Astrocyte of the spinal cord (primary cell): ENCODE results near the gene CAMSAP3.
A peak's percentile ranks its signal among the peaks of the same experiment; 100 is the strongest.

Source experiments
- DNase-seq: peaks from one replicate; pipeline ENCODE4 v3.0.0; 2011; ENCODE audit warnings: low read depth, low spot score
- H3K4me3 ChIP-seq: 2 replicates; pipeline ENCODE4 v1.5.1; 2011; ENCODE audit warnings: low read depth, mild to moderate bottlenecking, low read length, moderate library complexity
- CTCF ChIP-seq: IDR thresholded peaks from 2 replicates; pipeline ENCODE4 v1.5.1; 2012; ENCODE audit warnings: low read depth, mild to moderate bottlenecking, low read length, inconsistent platforms
- in situ Hi-C: cut with HindIII; loops from 2 replicates; pipeline ENCODE4 v1.10.0; 2017; ENCODE audit warnings: low sequenced_read_pairs

Gene CAMSAP3

GRCh38 chr19:7595466-7596133 is at the start of gene CAMSAP3:
CAMSAP3 (plus strand) TSS chr19:7595863; CDS start chr19:7596003, 140 bp downstream.
- in situ Hi-C loops = no loop called here
- no peak for DNase-seq
- no peak for TF ChIP-seq CTCF
- H3K4me3 ChIP-seq = peak within 1 kb of the TSS; percentile 7

DNA sequence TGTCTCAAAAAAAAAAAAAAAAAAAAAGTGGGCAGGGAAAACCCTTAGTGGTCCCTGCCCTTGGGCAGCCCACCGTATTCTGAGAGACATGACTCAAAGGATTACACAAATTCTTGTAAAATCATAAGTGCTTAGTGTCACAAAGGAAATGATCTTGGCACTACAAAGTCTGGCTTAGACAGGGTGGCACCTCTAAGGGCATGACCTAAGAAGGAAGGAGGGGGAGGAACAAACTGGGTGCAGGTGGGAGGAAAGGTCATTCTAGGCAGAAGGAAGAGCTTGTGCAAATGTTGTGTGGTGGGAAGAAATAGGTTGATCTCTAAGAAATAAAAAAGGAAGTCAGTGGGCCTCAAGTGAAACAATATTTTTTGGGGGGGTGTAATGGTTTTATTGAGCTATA is 49.8 kb upstream of the CAMSAP3 start:
- in situ Hi-C loops = no loop called here
- no peak overlapping the region for H3K4me3 ChIP-seq
- DNase-seq = no peak
- no peak for TF ChIP-seq CTCF

DNA sequence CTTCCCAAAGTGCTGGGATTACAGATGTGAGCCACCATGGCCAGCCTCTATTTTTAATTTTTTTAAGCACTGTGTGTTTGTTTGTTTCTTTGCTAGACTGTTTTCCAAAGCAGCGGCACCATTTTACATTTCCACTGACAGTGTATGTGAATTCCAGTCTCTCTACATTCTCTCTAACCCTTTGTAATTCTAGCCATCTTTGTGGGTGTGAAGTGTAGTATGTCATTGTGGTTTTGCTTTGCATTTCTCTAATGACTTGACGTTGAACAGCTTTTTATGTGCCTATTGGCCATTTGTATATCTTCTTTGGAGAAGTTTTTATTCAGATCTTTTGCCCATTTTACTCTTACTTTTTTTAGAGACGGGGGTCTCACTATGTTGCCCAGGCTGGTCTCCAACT is 48.5 kb upstream of the CAMSAP3 start:
- DNase-seq = no peak
- H3K4me3 ChIP-seq = no peak overlapping the region
- in situ Hi-C loops = no loop called here
- no peak for TF ChIP-seq CTCF

GRCh38 chr19:7549429-7550148 is 46.1 kb upstream of the CAMSAP3 start:
- no peak for DNase-seq
- TF ChIP-seq CTCF = no peak
- in situ Hi-C loops = no loop called here
- H3K4me3 ChIP-seq = no peak overlapping the region

GRCh38 chr19:7550169-7550770 is 45.4 kb upstream of the CAMSAP3 start:
- no peak overlapping the region for H3K4me3 ChIP-seq
- in situ Hi-C loops = no loop called here
- no peak for TF ChIP-seq CTCF
- no peak for DNase-seq

- in situ Hi-C loops = no loop called here
- H3K4me3 ChIP-seq = no peak overlapping the region
- no peak for TF ChIP-seq CTCF
- peak; percentile 59 for DNase-seq
Observed at GRCh38 chr19:7550987-7551761, 44.5 kb upstream of the CAMSAP3 start.
